Measurements from ENCODE around the gene HTR6.

DNA sequence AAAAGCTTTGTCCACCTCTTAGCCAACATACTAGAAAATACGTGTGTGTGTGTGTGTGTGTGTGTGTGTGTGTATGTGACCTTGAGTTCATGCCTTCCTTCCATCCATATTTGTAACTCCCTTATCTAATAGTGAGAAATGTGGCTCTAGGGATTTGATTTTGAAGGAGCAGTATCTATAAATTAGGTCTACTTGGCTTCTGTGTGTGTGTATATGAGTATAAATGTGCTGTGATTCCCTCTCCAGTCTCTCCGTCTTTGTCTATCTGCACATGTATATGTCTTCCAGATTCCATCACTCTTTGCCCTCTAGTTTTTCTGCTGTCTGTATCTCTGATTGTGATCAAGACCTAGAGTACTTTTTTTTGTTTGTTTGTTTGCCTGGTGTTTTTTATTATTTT, 32.5 kb upstream of the HTR6 start:
- TF ChIP-seq, protein P1, sequence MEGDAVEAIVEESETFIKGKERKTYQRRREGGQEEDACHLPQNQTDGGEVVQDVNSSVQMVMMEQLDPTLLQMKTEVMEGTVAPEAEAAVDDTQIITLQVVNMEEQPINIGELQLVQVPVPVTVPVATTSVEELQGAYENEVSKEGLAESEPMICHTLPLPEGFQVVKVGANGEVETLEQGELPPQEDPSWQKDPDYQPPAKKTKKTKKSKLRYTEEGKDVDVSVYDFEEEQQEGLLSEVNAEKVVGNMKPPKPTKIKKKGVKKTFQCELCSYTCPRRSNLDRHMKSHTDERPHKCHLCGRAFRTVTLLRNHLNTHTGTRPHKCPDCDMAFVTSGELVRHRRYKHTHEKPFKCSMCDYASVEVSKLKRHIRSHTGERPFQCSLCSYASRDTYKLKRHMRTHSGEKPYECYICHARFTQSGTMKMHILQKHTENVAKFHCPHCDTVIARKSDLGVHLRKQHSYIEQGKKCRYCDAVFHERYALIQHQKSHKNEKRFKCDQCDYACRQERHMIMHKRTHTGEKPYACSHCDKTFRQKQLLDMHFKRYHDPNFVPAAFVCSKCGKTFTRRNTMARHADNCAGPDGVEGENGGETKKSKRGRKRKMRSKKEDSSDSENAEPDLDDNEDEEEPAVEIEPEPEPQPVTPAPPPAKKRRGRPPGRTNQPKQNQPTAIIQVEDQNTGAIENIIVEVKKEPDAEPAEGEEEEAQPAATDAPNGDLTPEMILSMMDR (optimal IDR thresholded peaks at IDR 0.05 in 1 of 3, IDR thresholded peaks at IDR 0.05 in 1 of 3, conservative IDR thresholded peaks at IDR 0.05 in 1 of 3; ENCODE audit: extremely low read depth in 1 of 3, insufficient read depth in 2 of 3, low read length in 3 of 3), result no peak
- no peak for TF ChIP-seq EZH2 (IDR thresholded peaks at IDR 0.05; ENCODE audit: low read length)

Data from keratinocyte (primary cell).